Measurements from ENCODE around the gene ROBO4. TPM values are rescaled to one million over a fixed set of nuclear protein-coding genes. Genes with fewer than 3 reads are reported as not detected.

The ROBO4 gene
- total RNA-seq, result not detected

GRCh38 chr11:124897674-124898262 is at the start of gene ROBO4:
Gene ROBO4 (minus strand): TSS chr11:124897865. CDS start chr11:124897795, 70 bp downstream.
- H3K9me3 Mint-ChIP-seq, result no peaks in the 10 kb centered on the region
- ATAC-seq, result no peak
- ChIA-PET POLR2A (no interaction called here), CTCF (interaction anchor here (0.9 to 1.1 kb wide), 2 partner anchors 21 to 61 kb away, joined by 3 read pairs; partner anchors contain the start of gene HEPN1)
- no peaks in the 10 kb centered on the region for H3K36me3 Mint-ChIP-seq (ENCODE audit: low read depth)
- H3K27ac Mint-ChIP-seq, result no peak within 1 kb of the TSS
- TF ChIP-seq CTCF (IDR thresholded peaks at IDR 0.05), result no peak
- intact Hi-C loops (cut with micrococcal nuclease), result no loop called here
- no peak within 1 kb of the TSS for H3K4me3 Mint-ChIP-seq
- DNase-seq, result no peak
- H3K4me1 Mint-ChIP-seq (ENCODE audit: low read depth), result peaks cover 2% of the 10 kb centered on the region
- peaks cover 8% of the 10 kb centered on the region for H3K27me3 Mint-ChIP-seq

GRCh38 chr11:124946735-124947141 is 49.1 kb upstream of the ROBO4 start:
- H3K4me1 Mint-ChIP-seq (ENCODE audit: low read depth), result peaks cover 23% of the 10 kb centered on the region
- intact Hi-C loops (cut with micrococcal nuclease), result no loop called here
- peaks cover 8% of the 10 kb centered on the region for H3K36me3 Mint-ChIP-seq (ENCODE audit: low read depth)
- no peak overlapping the region for H3K4me3 Mint-ChIP-seq
- POLR2A ChIA-PET, result no interaction called here
- H3K27me3 Mint-ChIP-seq, result no peaks in the 10 kb centered on the region
- H3K9me3 Mint-ChIP-seq, result peaks cover 13% of the 10 kb centered on the region
- H3K27ac Mint-ChIP-seq, result no peak overlapping the region
- ATAC-seq (no peak), DNase-seq (no peak)
- no peak for TF ChIP-seq CTCF (IDR thresholded peaks at IDR 0.05)
- CTCF ChIA-PET, result no interaction called here

GRCh38 chr11:124945826-124946225 is 48.2 kb upstream of the ROBO4 start:
- Mint-ChIP-seq H3K27me3 (no peaks in the 10 kb centered on the region), H3K4me3 (no peak overlapping the region), H3K36me3 (ENCODE audit: low read depth) (peaks cover 8% of the 10 kb centered on the region), H3K27ac (no peak overlapping the region), H3K4me1 (ENCODE audit: low read depth) (peaks cover 23% of the 10 kb centered on the region), H3K9me3 (peaks cover 13% of the 10 kb centered on the region)
- no peak for ATAC-seq
- intact Hi-C loops (cut with micrococcal nuclease), result no loop called here
- ChIA-PET CTCF (interaction anchor here (0.7 to 0.9 kb wide), 3 partner anchors 8 to 109 kb away, joined by 3 to 4 read pairs (median 4); no protein-coding TSS in a partner anchor), POLR2A (no interaction called here)
- TF ChIP-seq CTCF (IDR thresholded peaks at IDR 0.05), result no peak
- DNase-seq, result no peak

GRCh38 chr11:124944565-124944964 is 46.9 kb upstream of the ROBO4 start:
- ATAC-seq, result no peak
- CTCF ChIA-PET, result interaction anchor here (0.6 to 1.6 kb wide), 4 partner anchors 26 to 180 kb away, joined by 3 to 4 read pairs (median 4); partner anchors contain the start of gene HEPN1
- intact Hi-C loops (cut with micrococcal nuclease), result no loop called here

More at GRCh38 chr11:124944565-124944964, 46.9 kb upstream of the ROBO4 start:
- TF ChIP-seq CTCF (IDR thresholded peaks at IDR 0.05), result no peak
- POLR2A ChIA-PET, result interaction anchor here (1.4 kb wide), 1 partner anchor 9 kb away, joined by 7 read pairs; the partner anchor contains the start of gene CCDC15
- H3K36me3 Mint-ChIP-seq (ENCODE audit: low read depth), result peaks cover 8% of the 10 kb centered on the region
- H3K4me3 Mint-ChIP-seq, result no peak overlapping the region
- H3K4me1 Mint-ChIP-seq (ENCODE audit: low read depth), result peaks cover 22% of the 10 kb centered on the region
- DNase-seq, result no peak
- H3K27me3 Mint-ChIP-seq, result no peaks in the 10 kb centered on the region
- peaks cover 13% of the 10 kb centered on the region for H3K9me3 Mint-ChIP-seq
- H3K27ac Mint-ChIP-seq, result no peak overlapping the region

All from activated CD8-positive, alpha-beta T cell treated with anti-CD3 and anti-CD28 coated beads for 36 hours (primary cell).